Activated naive CD4-positive, alpha-beta T cell (primary cell): ENCODE measurements around the gene PPP1R8.

Source experiments
- DNase-seq, 4 experiments: peaks; one replicate each; lab custom pipeline; 2025; lab: John Stamatoyannopoulos, UW

Gene PPP1R8

GRCh38 chr1:27894521-27894920, 63.9 kb downstream of the PPP1R8 start:
- DNase-seq, result no peak
